HCT116 (cell line): ENCODE data around the gene APP. TPM values are rescaled to one million over a fixed set of nuclear protein-coding genes. Genes with fewer than 3 reads are reported as not detected.

Experiments used
- ATAC-seq: fragments of 200-7000 bp; cut with Tn5 transposase; 2 replicates; pipeline ENCODE4 v1.9.1; 2020; ENCODE audit warnings: mild to moderate bottlenecking, moderate library complexity
- BruUV-seq: library from RNA; stranded (reverse); fragments of 400-500 nt; replicated peaks from 2 replicates; lab custom pipeline; 2021; lab: Mats Ljungman, UMichigan
- CTCF ChIA-PET: fragments of 300-600 bp; sonication (Branson Sonifier 250); formaldehyde crosslinking; loops from one replicate; lab custom pipeline; 2021; ENCODE audit warnings: antibody characterized with exemption; lab: Charles Lee
- POLR2A ChIA-PET: fragments of 300-600, 350-600 bp; sonication (Branson Sonifier 250); formaldehyde crosslinking; loops from one replicate; lab custom pipeline; 2021; ENCODE audit warnings: antibody characterized with exemption; lab: Charles Lee
- RAD21 ChIA-PET, 2 experiments: fragments of 300-600 bp; sonication (Branson Sonifier 250); formaldehyde crosslinking; loops; one replicate each; lab custom pipeline; 2023; ENCODE audit warnings: low total read pairs in 2 of 2; ENCODE audit not compliant: uncharacterized antibody in 2 of 2, unreplicated experiment in 2 of 2, low non-redundant PET in 1 of 2; lab: Charles Lee
- DNase-seq: peaks from one replicate; pipeline ENCODE4 v3.0.0-alpha.2; 2010; ENCODE audit warnings: low read depth, low spot score
- H2AFZ ChIP-seq: fragments of 200-600 bp; shearing (Covaris generic), sonication (generic); 2 replicates; pipeline ENCODE4 v1.6.1; 2017; ENCODE audit warnings: low read depth, mixed run types, mixed read lengths, antibody characterized with exemption, low read length; ENCODE audit not compliant: poor library complexity, severe bottlenecking
- H3K27ac ChIP-seq: 2 replicates; pipeline ENCODE4 v1.5.1; 2012; ENCODE audit warnings: low read depth, low read length
- H3K27me3 ChIP-seq: fragments of 200-600 bp; sonication (generic); 2 replicates; pipeline ENCODE4 v1.6.1; 2016; ENCODE audit warnings: mixed run types, low read length, mixed read lengths; ENCODE audit not compliant: insufficient read depth
- H3K36me3 ChIP-seq, 2 experiments: fragments of 200-500 bp in 1 of 2; fragments of 200-600 bp in 1 of 2; sonication (Bioruptor generic) in 1 of 2; sonication (generic) in 1 of 2; 2 replicates each; pipeline versions ENCODE4 v1.5.1 to v1.6.1; 2014 to 2016; ENCODE audit warnings: low read length in 2 of 2, inconsistent platforms in 1 of 2, mixed read lengths in 1 of 2, mixed run types in 1 of 2; ENCODE audit not compliant: insufficient read depth in 2 of 2, control insufficient read depth in 1 of 2
- H3K4me1 ChIP-seq, 2 experiments: fragments of 200-600 bp in 1 of 2; sonication (generic) in 1 of 2; 2 replicates each; pipeline versions ENCODE4 v1.5.1 to v1.6.1; 2012 to 2017; ENCODE audit warnings: low read length in 2 of 2, inconsistent platforms in 1 of 2, mild to moderate bottlenecking in 1 of 2, mixed read lengths in 1 of 2, mixed run types in 1 of 2, moderate library complexity in 1 of 2; ENCODE audit not compliant: insufficient read depth in 2 of 2, control insufficient read depth in 1 of 2
- H3K4me2 ChIP-seq: fragments of 200-600 bp; sonication (generic); 2 replicates; pipeline ENCODE4 v1.6.1; 2017; ENCODE audit warnings: mixed run types, low read length, mixed read lengths
- H3K4me3 ChIP-seq, 2 experiments: fragments of 200-600 bp in 1 of 2; sonication (generic) in 1 of 2; replicated peaks in 1 of 2; 2 replicates each; pipeline ENCODE4 v1.5.1; 2011 to 2016; ENCODE audit warnings: low read length in 2 of 2, control low read depth in 1 of 2, low read depth in 1 of 2, mild to moderate bottlenecking in 1 of 2, mixed read lengths in 1 of 2, mixed run types in 1 of 2
- H3K79me2 ChIP-seq: fragments of 200-600 bp; sonication (generic); 2 replicates; pipeline ENCODE4 v1.6.1; 2017; ENCODE audit warnings: mild to moderate bottlenecking, mixed run types, low read length, moderate library complexity, mixed read lengths; ENCODE audit not compliant: insufficient read depth
- H3K9ac ChIP-seq: fragments of 200-600 bp; sonication (generic); 2 replicates; pipeline ENCODE4 v1.6.1; 2016; ENCODE audit warnings: low read length, mixed read lengths
- H3K9me2 ChIP-seq: fragments of 200-600 bp; sonication (generic), shearing (Covaris generic); 2 replicates; pipeline ENCODE4 v1.6.1; 2017; ENCODE audit warnings: mixed run types, mild to moderate bottlenecking, moderate library complexity; ENCODE audit not compliant: insufficient read depth
- H3K9me3 ChIP-seq, 2 experiments: fragments of 200-500 bp in 1 of 2; fragments of 200-600 bp in 1 of 2; sonication (Bioruptor generic) in 1 of 2; sonication (generic) in 1 of 2; 2 replicates each; pipeline ENCODE4 v1.6.1; 2014 to 2017; ENCODE audit warnings: low read length in 2 of 2, mixed read lengths in 2 of 2, inconsistent platforms in 1 of 2, low read depth in 1 of 2, mild to moderate bottlenecking in 1 of 2, mixed run types in 1 of 2, moderate library complexity in 1 of 2; ENCODE audit not compliant: control insufficient read depth in 1 of 2, insufficient read depth in 1 of 2
- H4K20me1 ChIP-seq: fragments of 200-600 bp; sonication (generic), shearing (Covaris generic); 2 replicates; pipeline ENCODE4 v1.6.1; 2017; ENCODE audit warnings: mixed run types, mild to moderate bottlenecking, moderate library complexity; ENCODE audit not compliant: insufficient read depth
- ATF3 ChIP-seq: IDR thresholded peaks from 2 replicates; pipeline ENCODE4 v1.6.1; 2012
- CTCF ChIP-seq, 3 experiments: fragments of 200-600 bp in 1 of 3; sonication (generic) in 1 of 3; IDR thresholded peaks in 2 of 3; conservative IDR thresholded peaks in 1 of 3; 2 replicates each; pipeline ENCODE4 v1.5.1; 2012 to 2017; ENCODE audit warnings: low read depth in 2 of 3, low read length in 2 of 3, antibody characterized with exemption in 1 of 3, borderline replicate concordance in 1 of 3, control low read depth in 1 of 3, mild to moderate bottlenecking in 1 of 3, mixed read lengths in 1 of 3, mixed run types in 1 of 3, moderate library complexity in 1 of 3; ENCODE audit not compliant: insufficient read depth in 1 of 3
- ELF1 ChIP-seq: IDR thresholded peaks from 2 replicates; pipeline ENCODE4 v1.6.1; 2012; ENCODE audit warnings: low read depth, borderline replicate concordance
- EZH2 ChIP-seq: fragments of 200-600 bp; sonication (generic); IDR thresholded peaks from 2 replicates; pipeline ENCODE4 v1.6.1; 2017; ENCODE audit warnings: antibody characterized with exemption, mixed run types
- EZH2phosphoT487 ChIP-seq: fragments of 200-600 bp; IDR thresholded peaks from 2 replicates; pipeline ENCODE4 v1.6.1; 2018; ENCODE audit warnings: antibody characterized with exemption, borderline replicate concordance
- JUND ChIP-seq: IDR thresholded peaks from 2 replicates; pipeline ENCODE4 v1.6.1; 2012
- POLR2AphosphoS5 ChIP-seq: IDR thresholded peaks from 2 replicates; pipeline ENCODE4 v1.6.1; 2011; ENCODE audit warnings: mild to moderate bottlenecking, low read depth, low read length, moderate library complexity
- RAD21 ChIP-seq: IDR thresholded peaks from 2 replicates; pipeline ENCODE4 v1.6.1; 2012; ENCODE audit warnings: low read depth, mild to moderate bottlenecking
- SIN3A ChIP-seq: IDR thresholded peaks from 2 replicates; pipeline ENCODE4 v1.6.1; 2012; ENCODE audit warnings: low read depth
- SP1 ChIP-seq: IDR thresholded peaks from 2 replicates; pipeline ENCODE4 v1.6.1; 2012; ENCODE audit warnings: low read depth
- SRF ChIP-seq: IDR thresholded peaks from 2 replicates; pipeline ENCODE4 v1.6.1; 2012; ENCODE audit warnings: low read depth
- ZNF274 ChIP-seq: fragments of 200-500 bp; sonication (Bioruptor generic); IDR thresholded peaks from 2 replicates; pipeline ENCODE4 v1.6.1; 2014; ENCODE audit warnings: mild to moderate bottlenecking, low read depth, low read length, inconsistent platforms
- intact Hi-C: fragments of 100-400 bp; cut with micrococcal nuclease; formaldehyde crosslinking; loops from 2 replicates; pipeline ENCODE4 v1.10.0; 2022
- total RNA-seq: library from RNA; stranded (reverse); gene quantifications from one replicate; pipeline ENCODE4 v1.2.1, GENCODE V29; 2021; ENCODE audit not compliant: unreplicated experiment

The APP gene
- total RNA-seq, 1 experiment from 2014 or later: 267 TPM

- CTCF ChIA-PET: interaction anchor here (0.6 kb wide), 1 partner anchor 263 kb away, joined by 3 read pairs; no protein-coding TSS in a partner anchor
- ATAC-seq (peak; percentile 86), DNase-seq (peak; percentile 41)
- Histone ChIP-seq H2AFZ (no peak overlapping the region), H3K27ac (no peak overlapping the region), H4K20me1 (no peaks in the 10 kb centered on the region), H3K9me3 (no peaks in the 10 kb centered on the region), H3K36me3 (peaks cover 5 to 7% of the 10 kb centered on the region in 2 experiments; a peak in 3 of 4 replicates), H3K9ac (no peak overlapping the region), H3K4me2 (no peak overlapping the region), H3K79me2 (no peaks in the 10 kb centered on the region), H3K4me3 (no peak overlapping the region), H3K4me1 (no peaks in the 10 kb centered on the region), H3K27me3 (no peaks in the 10 kb centered on the region), H3K9me2 (no peaks in the 10 kb centered on the region)
- RAD21 ChIA-PET: no interaction called here
- POLR2A ChIA-PET: no interaction called here
- intact Hi-C loops: loop anchor here (1.0 to 5.0 kb wide), 3 partner anchors 274 to 836 kb away; partner anchors contain the start of gene MRPL39
- TF ChIP-seq CTCF (IDR thresholded peaks at IDR 0.05 in 2 of 3, conservative IDR thresholded peaks at IDR 0.05 in 1 of 3; ENCODE audit: borderline replicate concordance in 1 of 3, insufficient read depth in 1 of 3, low read depth in 2 of 3, low read length in 2 of 3) (peak; percentile 55 to 97 (median 92); a peak in 5 of 6 replicates), JUND (no peak), RAD21 (peak; percentile 69)
- BruUV-seq: no TSS peak
Measured at GRCh38 chr21:25881524-25882376, 288.8 kb downstream of the APP start.

- H3K79me2 ChIP-seq: no peaks in the 10 kb centered on the region
- RAD21 ChIA-PET: no interaction called here
- CTCF ChIA-PET: no interaction called here
- no peaks in the 10 kb centered on the region for H3K4me1 ChIP-seq
- intact Hi-C loops: no loop called here
- no peak overlapping the region for H3K27ac ChIP-seq
- no peaks in the 10 kb centered on the region for H3K9me2 ChIP-seq
- no TSS peak for BruUV-seq
- no peaks in the 10 kb centered on the region for H3K27me3 ChIP-seq
- no peak overlapping the region for H2AFZ ChIP-seq
- no peak overlapping the region for H3K4me2 ChIP-seq
- H4K20me1 ChIP-seq: no peaks in the 10 kb centered on the region
- DNase-seq (no peak), ATAC-seq (no peak)
- POLR2A ChIA-PET: no interaction called here
- H3K4me3 ChIP-seq: no peak overlapping the region
- no peak overlapping the region for H3K9ac ChIP-seq
- no peaks in the 10 kb centered on the region for H3K9me3 ChIP-seq
- H3K36me3 ChIP-seq: peaks cover 5 to 7% of the 10 kb centered on the region in 2 experiments; a peak in 3 of 4 replicates
- TF ChIP-seq POLR2AphosphoS5 (no peak), SIN3A (no peak), EZH2 (no peak), CTCF (IDR thresholded peaks at IDR 0.05 in 2 of 3, conservative IDR thresholded peaks at IDR 0.05 in 1 of 3; ENCODE audit: borderline replicate concordance in 1 of 3, insufficient read depth in 1 of 3, low read depth in 2 of 3, low read length in 2 of 3) (no peak), SRF (no peak), ATF3 (no peak), SP1 (no peak), EZH2phosphoT487 (no peak), JUND (no peak), ELF1 (no peak), ZNF274 (no peak)
Measured at GRCh38 chr21:25879203-25879602, 291.4 kb downstream of the APP start.
